SHP77 treated with DMSO at 0.1 percent for 48 hours (cell line): ENCODE results near the gene ALDH7A1.
"Not testable (repeated sequence)": the region's sequence is repeated elsewhere in the genome, so short reads cannot be mapped to it uniquely, and the experiment has no call there.

Experiments
- DNase-seq: peaks from one replicate; lab custom pipeline; 2025; lab: John Stamatoyannopoulos, UW

Gene ALDH7A1

DNA sequence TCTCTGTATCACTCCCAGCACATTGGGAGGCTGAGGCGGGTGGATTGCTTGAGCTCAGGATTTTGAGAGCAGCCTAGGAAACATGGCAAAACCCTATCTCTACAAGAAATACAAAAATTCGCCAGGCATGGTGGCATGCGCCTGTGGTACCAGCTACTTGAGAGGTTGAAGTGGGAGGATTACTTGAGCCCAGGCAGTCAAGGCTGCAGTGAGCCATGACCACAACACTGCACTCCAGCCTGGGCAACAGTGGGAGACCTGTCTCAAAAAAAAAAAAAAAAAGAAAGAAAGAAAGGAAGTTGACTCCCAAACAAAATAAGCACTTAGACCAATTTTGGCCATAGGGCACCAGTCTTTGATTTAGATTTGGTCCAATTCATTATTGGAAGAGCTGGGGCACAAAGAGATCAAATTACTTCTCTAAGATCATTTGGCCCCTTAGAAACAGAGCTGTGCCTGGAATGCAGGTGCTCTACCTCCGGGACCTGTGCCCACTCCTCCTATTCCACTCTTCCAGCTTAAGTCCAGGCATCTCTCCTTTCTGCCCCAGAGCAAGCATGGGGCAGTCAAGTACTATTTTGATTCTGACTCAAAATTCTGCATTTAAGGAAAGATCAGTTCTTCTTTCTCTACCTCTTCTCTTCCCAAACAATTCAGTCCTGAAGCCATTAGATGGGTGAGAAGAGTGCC lies 59.0 kb downstream of the ALDH7A1 start:
- DNase-seq: no peak

DNA sequence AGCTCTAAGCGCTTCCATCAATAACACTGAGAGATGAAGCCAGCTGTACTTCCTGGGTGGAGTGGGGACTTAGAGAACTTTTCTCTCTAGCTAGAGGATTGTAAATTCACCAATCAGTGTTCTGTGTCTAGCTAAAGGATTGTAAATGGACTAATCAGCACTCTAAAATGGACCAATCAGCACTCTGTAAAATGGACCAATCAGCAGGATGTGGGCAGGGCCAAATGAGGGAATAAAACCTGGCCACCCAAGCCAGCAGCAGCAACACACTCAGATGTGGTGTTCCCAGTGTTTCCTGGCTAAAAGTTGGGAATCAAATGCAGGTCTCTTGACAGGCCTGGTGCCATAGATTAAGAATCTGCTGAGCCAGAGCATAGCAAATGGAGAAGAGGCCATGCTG lies 60.5 kb downstream of the ALDH7A1 start:
- no peak for DNase-seq

DNA sequence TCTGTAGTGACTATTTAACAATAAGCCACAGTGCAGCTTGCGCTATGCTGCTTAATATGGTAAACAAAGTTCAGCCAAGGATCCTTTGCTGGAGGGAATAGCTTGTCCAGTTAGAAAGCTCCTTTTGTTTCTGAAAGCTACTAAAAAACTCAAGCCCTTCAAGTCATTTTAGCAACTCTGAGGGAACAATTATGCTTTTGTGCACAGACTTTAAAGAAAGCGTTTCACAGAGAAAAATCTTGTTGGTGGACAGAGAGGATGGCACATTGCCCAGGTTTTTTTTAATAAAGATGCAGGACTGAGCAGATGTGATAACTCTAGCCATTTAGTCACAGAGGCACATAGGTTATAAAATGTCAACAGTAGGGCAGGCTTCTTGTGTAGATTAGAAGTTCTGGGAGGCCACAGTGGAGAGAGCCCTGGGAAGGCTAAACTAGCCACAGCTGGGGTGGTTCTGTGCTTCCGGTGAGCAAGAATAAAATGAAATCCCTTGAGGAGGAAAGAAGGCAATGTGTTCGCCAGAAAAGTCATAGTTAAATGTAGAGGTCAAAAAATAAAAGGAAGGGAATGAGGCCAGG lies 63.4 kb downstream of the ALDH7A1 start:
- no peak for DNase-seq

DNA sequence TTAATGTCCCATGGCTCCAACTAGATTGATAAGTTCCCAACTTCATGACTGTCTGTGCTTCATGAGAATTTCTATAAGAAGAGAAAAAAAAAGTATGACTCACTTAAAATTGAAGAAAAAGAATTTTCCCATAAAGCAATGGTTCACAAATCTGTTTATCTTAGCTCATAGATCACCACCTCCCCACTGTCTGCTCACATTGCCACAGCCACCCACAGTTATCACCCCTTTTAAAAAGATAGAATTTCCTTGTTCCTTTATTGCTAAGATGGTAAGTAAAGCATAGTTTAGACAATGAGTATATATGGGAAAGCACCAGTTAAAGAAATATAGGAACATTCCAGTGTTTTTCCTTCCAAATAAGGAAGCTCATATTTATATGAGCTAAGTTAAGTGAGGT lies 67.1 kb downstream of the ALDH7A1 start:
- DNase-seq: no peak

DNA sequence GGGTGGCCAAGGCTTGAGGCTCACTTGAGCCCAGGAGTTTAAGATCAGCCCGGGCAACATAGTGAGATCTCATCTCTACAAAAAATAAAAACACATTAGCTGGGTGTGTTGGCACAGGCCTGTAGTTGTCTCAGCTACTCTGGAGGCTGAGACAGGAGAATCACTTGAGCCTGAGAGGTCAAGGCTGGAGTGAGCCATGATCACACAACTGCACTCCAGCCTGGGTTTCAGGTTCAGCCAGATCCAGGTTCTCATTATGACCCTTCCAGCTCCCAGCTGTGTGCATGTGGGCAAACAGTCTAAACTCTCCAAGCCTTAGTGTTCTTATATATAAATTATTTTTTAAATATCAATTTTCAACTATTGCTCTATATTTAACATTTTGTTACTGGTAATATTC lies 67.9 kb downstream of the ALDH7A1 start:
- DNase-seq: no peak

DNA sequence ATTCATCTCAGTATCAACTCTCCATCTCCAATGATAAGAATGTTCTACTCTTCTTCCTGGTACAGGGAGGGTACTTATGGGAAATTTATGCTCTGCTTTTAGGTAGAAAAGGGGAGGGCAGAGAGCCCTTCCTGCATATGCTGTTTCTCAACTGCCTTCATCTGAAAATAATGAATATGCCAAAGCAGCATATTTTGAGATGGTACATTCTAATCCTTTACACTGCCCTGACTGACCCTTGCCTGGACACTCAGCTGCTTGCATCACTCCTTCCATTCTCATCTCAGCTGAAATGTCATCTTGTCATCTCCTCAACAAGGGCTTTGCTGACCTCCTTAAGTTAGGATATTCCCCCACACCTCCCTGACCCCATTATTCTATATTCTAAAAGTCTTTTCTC lies 68.5 kb downstream of the ALDH7A1 start:
- no peak for DNase-seq

DNA sequence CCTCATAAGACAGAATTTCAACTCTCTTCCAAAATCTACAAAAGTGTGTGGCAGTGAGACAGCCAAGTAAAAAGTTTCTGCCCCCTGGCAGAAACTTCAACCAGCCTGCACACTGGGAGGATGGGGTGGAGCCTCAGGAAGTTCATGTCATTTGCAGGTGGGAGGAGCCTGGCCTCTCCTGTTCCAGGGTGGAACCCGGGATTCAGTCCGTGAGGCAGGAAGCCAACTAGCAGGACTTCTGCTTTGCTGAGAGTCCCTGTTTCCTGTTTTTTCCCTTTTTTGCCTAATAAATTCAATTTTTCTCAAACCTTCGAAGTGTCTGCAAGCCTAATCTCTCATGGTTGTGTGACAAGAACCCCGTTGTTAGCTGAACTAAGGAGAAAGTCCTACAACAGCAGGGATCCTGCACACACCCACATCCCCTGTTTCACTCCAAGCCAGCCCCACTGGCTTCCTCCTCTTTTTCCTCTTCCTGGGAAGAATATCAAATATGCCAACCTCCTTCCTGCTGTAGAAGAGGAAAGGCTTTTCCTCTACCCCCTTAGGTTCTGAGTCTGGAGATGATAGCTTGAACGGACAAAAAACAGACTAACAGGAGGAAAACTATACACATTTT lies 69.3 kb downstream of the ALDH7A1 start:
- no peak for DNase-seq

DNA sequence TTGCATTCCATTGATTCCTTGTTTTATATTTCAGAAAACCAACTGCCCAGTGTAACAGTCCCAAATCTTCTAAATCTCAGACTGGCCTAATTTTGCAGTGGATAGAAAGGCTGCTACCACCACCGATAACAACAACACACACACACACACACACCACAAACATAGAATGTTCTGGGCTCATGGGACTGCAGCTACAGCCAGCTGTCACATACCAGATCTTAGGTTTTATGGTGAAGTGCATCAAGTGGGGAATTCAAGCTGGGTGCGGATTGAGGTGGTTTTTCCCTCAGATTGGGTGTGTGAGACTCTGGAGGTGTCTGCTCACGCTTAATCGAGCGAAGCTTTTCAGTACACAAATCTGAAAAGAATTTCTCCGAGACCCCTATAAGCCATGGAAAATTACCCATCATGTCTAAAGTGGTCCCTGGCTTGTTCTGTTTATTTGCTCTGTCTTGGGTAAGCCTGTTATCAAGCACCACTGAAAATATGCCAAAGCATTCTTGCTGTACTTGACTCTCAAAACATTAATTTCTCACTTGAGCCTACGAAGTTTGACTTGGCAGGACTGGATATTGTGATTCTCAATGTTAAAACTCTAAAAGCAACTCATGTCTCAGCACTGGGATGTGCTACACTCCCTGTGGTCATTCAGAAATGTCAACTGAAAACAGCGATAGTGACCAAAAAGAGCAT lies 71.1 kb downstream of the ALDH7A1 start:
- no peak for DNase-seq

DNA sequence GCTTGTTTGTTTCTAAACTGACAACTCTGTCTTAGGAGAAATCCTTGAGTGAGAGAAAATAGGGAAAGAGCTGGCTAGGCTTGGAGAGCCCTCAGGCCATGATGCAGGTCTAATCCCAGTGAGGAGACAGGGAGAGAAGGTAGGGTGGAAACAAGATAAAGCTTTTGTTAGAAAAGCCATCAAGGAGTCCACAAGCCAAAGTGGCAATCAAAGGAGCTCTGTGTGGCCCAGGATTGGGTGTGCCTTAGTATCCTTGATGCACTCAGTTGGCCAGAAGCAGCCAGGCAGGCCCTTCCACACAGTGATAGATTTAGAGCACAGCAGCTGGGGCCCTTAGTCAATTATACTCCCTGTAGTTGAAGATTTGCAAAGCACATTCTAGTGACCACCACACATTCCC lies 73.9 kb downstream of the ALDH7A1 start:
- DNase-seq: no peak

DNA sequence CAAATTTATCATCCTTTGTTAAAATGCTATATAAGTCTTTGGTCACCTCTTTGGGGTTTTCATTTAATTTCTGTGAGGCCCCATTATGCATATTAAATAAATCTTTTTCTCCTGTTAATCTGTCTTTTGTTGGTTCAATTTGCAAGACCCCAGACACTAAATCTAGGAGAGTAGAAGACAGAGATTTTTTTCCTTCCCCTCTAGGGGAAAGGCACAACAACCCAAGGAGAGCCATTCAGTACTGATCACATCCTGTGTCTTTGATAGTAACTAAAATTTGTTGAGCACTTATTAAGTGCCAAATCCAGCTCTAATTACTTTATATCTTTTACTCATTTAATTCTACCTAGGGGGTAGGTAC lies 74.4 kb downstream of the ALDH7A1 start:
- no peak for DNase-seq

DNA sequence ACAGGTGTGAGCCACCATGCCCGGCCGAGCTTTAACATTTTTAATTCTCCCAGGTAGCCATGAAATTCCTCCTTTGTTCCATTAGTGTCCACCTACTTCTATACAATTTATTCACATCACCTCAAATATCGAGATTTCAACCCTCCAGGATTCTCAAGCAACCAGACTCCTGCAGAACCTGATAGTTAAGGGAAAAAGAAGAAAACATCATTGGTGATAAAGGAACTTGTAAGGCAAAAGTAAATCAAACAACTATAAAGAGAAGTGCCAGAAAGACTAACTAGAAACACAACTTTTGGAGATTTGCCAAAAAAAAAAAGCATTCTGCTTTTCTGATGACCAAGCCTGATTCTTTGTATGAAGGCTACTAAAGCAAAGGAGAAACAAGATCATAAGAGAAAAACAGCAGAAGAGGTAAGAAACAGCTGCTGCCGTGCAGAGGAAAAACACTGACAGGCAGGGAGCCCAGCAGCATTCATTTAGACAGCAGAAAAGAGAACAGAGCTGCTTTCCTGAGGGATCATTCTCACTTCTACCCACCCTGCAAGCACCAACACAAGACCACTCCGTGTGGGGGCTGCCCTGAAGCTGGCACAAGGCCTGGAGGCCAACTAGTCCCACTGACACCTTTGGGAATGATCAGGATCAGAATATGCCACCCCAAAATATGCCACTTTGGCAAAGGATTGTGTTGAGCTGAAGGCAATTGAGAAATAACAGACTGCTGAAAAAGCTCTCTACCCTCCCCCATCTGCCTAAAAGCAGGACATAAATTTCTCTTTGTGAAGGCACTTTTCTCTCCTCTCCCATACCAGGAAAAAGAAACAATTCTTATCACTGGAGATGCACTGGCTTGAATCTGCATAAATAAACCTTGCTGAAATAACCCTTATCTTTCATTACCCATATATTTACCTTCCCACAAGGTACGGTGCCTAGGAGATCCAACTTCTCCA lies 75.1 kb downstream of the ALDH7A1 start:
- DNase-seq: no peak

DNA sequence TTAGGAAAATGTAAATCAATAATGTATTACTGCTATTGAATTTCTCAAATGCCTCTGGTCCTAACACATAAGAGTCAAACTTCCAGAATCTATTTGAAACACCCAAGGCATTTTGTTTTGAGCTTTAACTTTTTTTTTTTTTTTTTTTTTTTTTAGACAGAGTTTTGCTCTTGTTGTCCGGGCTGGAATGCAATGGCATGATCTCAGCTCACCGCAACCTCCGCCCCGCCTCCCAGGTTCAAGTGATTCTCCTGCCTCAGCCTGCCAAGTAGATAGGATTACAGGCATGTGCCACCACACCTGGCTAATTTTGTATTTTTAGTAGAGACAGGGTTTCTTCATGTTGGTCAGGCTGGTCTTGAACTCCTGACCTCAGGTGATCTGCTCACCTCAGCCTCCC lies 75.8 kb downstream of the ALDH7A1 start:
- not testable (repeated sequence) for DNase-seq

DNA sequence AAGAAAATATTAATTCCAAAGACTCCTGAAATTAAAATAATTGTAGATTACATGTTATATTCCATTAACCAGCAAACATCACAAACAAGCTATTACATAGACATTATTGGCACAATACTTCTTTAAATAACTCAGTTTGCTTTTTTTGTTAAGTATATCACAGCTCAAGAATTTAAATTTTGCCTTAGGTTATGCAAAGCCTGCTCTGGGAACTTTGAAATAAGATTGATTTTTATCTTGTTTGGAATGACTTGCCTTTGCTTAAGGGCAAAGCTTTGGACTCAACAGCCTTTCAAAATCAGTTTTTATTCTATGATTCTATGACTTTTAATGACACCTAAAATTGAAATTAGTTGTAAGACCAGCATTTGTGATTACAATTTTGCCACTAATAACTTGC lies 78.2 kb downstream of the ALDH7A1 start:
- no peak for DNase-seq

DNA sequence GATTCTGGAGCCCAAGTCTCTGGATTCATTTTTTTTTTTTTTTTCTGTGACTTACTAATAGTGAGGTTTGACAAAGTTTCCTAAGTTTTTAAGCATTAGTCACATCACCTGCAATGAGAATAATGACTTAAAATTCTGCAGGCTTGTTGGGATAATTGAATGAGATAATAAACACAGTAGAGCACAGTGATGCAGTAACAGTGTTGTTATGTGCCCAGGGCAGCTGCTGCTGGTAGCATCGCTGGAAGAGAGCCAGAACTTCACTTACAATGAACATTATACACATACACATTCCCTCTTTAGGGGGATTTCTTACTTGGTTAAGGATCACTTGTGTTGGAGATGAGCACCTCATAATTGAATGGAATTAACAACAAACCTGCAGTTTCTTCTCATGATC lies 78.9 kb downstream of the ALDH7A1 start:
- DNase-seq: peak; percentile 78

DNA sequence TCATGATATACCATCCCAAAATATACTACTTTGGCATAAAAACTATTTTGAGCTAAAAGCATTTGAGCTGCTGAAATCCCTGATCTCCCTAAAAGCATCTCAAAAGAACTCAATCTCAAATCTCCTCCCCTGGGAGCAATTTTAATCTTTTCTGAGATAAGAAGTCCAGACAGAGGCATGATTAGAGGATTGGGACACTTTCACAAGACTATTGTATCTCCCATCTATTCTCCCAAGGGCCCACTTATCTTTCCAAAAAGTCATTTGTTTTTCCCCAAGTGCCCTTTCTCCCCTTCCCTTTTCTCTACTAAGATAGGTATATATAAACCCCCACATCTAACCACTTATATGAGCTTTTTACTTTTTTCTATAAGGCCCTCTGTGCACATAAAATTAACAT lies 79.7 kb downstream of the ALDH7A1 start:
- DNase-seq: no peak

DNA sequence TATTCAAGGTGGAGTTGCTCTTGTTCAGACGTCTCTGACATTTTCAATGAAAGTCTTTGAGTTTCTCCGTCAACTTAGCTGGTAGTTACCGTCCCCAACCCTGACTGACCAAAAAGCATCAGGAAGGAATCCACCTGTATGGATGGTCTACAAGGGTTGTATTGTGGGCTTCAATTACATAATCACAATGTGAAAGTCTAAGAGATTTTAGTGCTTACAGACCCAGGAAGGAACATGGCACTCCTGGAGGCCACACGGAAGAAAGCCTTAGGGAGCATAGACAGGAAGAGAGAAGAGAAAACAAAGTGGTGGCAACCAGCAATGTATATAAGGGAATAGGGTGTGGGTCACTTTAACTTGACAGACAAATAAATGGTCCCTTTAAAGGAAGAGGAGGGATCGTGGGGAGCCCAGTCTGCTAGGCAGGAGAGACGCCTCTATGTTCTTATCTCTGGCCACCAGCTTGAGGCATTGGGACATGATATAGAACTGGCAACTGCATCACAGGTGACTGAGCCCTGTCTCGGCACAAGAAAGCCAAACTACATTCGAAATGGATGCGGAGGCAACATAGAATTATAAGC lies 80.4 kb downstream of the ALDH7A1 start:
- no peak for DNase-seq

DNA sequence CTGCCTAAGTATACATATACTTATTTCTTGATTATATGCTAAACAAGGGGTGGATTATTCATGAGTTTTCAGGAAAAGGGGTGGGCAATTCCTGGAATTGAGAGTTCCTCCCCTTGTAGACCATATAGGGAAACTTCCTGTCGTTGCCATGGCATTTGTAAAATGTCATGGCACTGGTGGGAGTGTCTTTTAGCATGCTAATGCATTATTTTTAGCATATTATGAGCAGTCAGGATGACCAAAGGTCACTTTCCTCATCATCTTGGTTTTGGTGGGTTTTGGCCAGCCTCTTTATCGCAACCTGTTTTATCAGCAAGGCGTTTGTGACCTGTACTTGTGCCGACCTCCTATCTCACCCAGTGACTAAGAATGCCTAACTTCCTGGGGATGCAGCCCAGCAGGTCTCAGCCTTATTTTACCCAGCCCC lies 80.9 kb downstream of the ALDH7A1 start:
- DNase-seq: no peak

DNA sequence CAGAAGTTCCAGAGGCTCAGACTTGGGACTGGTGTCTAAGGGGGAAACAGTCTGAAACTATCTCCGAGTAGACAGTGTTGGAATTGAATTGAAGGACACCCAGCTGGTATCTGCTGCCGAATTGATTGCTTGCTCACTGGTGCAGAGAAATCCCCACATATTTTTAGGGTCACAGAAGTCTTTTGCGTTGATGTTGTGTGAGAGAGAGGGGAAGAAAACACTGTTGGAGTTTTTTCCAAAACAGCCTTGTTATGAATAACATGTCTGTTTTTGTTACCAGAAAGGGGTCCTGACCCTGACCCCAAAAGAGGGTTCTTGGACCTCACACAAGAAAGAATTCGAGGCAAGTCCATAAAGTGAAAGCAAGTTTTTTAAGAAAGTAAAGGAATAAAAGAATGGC lies 81.3 kb downstream of the ALDH7A1 start:
- no peak for DNase-seq

DNA sequence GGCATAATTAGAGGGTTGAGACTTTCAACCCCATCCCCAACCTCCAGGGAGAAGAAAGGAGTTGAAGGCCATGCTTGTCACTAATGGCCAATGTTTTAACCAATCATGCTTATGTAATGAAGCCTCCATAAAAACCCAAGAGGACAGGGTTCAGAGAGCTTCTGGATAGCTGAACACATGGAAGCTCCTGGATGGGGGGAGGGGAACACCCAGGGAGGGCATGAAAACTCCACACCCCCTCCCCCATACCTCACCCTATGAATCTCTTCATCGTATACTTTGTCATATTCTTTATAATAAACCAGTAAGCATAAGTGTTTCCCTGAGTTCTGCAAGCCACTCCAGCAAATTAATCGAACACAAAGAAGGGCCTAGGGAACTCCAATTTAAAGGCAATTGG lies 81.7 kb downstream of the ALDH7A1 start:
- DNase-seq: no peak

DNA sequence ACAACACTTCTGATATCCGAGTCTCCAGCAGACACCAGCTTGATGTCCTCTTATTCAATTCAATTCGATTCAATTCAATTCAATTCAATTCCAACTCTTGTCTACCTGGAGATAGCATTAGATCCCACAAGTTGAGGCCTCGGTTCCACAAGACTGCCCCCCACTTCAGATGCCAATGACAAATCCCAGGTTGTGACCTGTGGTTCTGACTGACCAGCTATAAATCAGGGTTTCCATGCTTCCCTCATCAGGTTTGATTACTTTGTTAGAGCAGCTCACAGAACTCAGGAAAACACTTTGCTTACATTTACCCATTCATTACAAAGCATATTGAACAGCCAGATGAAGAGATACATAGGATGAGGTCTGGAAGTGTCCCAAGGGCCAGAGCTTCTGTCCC lies 82.6 kb downstream of the ALDH7A1 start:
- DNase-seq: no peak

DNA sequence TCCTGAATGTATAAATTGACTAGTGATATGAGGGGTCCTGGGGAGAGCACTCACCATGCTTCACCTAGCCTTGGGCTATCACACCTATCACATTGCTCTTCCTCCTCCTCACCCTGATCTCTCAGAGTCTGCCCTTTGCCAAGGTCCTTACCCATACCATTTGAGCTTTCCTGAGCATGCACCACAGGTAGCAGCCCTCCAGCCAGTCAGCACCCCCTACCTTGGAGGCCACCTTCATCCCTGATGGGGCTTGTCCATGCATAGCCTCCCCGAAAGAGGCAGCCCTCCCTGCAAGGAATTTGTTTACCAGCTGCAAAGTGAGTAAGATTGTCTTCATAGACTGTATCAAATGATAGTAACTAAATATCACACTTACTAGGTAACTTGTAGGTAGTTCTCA lies 83.1 kb downstream of the ALDH7A1 start:
- DNase-seq: no peak

DNA sequence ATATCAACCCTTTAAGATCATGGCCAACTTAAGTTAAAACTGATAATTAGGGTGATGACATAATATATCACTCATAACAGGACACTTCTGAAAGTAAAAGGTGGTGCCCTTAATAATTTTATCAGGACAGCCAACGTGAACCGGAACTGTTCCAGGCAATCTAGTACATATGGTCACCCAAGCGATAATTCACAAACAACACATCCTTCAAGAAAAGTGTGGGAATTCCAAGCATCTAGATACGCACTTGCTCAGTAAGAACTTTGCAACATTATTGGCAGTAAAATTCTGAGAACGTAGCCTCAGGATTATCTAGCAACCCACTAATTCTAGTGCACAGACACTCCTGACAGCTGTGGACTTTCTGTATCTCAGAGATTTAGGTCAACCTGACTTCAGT lies 85.7 kb downstream of the ALDH7A1 start:
- no peak for DNase-seq
